ENCODE measurements around the gene TPM1. TPM values are rescaled to one million over a fixed set of nuclear protein-coding genes. Genes with fewer than 3 reads are reported as not detected.

TPM1 gene
- total and polyA plus RNA-seq, 8 donors = 196 to 681 (median 587) TPM

DNA sequence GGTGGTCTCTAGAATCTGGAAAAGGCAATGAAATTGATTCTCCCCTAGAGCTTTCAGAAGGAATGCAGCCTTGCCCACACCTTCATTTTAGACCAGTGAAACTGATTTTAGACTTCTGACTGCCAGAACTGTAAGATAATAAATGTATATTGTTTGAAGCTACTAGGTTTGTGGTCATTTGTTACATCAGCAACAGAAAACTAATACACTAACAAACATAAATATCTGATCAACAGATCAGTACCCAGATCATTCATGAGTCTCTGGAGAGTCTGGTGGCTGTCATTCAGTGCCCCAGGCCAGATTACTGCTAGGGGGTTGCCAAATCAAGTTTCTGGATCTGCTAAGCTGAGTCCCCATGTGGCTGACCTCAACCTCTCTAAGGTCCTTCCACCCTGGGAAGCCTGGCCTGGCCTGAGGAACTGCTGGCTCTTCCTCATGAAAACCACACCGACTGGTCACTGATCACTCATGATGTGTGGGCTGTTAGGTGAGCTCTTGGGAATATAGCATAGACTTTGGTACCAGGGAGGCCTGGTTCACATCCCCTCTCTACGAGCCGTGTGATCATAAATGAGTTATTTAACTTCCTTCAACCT, 68.0 kb downstream of the TPM1 start:
- intact Hi-C loops (cut with DNase I) = no loop called here
- no peak for ATAC-seq
- Histone ChIP-seq H3K27me3 (no peaks in the 10 kb centered on the region), H3K4me1 (no peaks in the 10 kb centered on the region), H3K4me3 (no peak overlapping the region), H3K27ac (no peak overlapping the region), H3K9me3 (no peaks in the 10 kb centered on the region), H3K36me3 (no peaks in the 10 kb centered on the region)
- no peak for TF ChIP-seq CTCF (IDR thresholded peaks at IDR 0.05)
- DNase-seq = peak in 1 of 4 donors; percentile 6

DNA sequence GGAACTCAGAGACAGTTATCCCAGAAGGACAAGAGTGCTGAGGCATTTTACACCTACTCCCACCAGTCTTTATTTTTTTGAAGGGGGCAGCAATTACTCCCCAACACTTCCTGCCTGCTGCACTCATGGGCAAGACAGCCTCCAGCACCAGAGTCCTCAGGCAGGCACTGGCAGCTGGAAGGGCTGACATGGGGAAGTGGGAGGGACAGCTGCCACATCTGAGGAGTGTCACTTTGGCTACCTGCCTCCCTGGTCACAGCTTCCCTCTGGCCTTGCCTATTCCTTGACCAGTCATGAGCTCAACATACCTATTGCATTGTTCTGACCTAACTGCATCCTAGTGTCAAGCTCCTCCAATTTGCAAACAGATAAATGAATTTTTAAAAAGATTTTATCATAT, 68.9 kb downstream of the TPM1 start:
- intact Hi-C loops (cut with DNase I) = no loop called here

DNA sequence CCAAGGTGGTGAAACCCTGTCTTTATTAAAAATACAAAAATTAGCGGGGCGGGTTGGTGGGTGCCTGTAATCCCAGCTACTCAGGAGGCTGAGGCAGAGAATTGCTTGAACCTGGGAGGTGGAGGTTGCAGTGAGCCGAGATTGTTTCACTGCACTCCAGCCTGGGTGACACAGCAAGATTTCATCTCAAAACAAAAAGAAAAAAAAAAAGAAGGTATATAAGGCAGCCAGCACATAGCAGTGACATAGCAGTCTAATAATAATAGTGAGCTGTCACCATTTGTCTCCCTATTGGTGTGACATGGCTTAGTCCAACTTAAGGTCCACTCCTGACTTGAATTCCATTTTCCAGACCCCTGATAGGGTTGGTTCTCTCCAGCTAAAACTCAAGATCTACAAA, 70.3 kb downstream of the TPM1 start:
- intact Hi-C loops (cut with DNase I) = no loop called here
- H3K4me3 ChIP-seq = no peak overlapping the region
- TF ChIP-seq CTCF (IDR thresholded peaks at IDR 0.05) = no peak
- H3K4me1 ChIP-seq = no peaks in the 10 kb centered on the region
- no peaks in the 10 kb centered on the region for H3K27me3 ChIP-seq
- no peak overlapping the region for H3K27ac ChIP-seq
- ATAC-seq (no peak), DNase-seq (no peak)
- no peaks in the 10 kb centered on the region for H3K36me3 ChIP-seq
- H3K9me3 ChIP-seq = no peaks in the 10 kb centered on the region

More for the DNA sequence above, 68.9 kb downstream of the TPM1 start:
- TF ChIP-seq CTCF (IDR thresholded peaks at IDR 0.05) = no peak
- no peaks in the 10 kb centered on the region for H3K27me3 ChIP-seq
- H3K4me1 ChIP-seq = no peaks in the 10 kb centered on the region
- H3K9me3 ChIP-seq = no peaks in the 10 kb centered on the region
- no peak for ATAC-seq
- H3K27ac ChIP-seq = no peak overlapping the region
- no peaks in the 10 kb centered on the region for H3K36me3 ChIP-seq
- H3K4me3 ChIP-seq = no peak overlapping the region
- DNase-seq = no peak

DNA sequence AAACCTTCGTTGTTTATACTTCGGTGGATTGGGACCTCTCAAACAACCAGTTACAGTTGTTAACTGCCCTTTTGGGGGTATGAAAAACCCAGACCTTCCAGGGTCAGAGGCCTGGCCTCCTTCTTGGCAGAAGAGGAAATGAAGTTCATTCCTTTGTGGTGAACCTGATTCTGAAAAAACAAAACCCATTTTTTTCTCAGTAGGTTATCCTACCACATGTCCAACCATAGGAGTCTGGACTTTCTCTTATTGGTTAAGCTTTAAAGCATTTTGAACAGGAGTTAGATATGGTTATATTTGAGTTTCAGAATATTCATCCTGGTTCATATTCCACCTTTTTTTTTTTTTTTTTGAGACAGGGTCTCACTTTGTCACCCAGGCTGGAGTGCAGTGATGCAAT, 71.9 kb downstream of the TPM1 start:
- DNase-seq = no peak
- ATAC-seq = no peak
- TF ChIP-seq CTCF (IDR thresholded peaks at IDR 0.05) = no peak
- H3K4me3 ChIP-seq = no peak overlapping the region
- no peaks in the 10 kb centered on the region for H3K27me3 ChIP-seq
- no peaks in the 10 kb centered on the region for H3K4me1 ChIP-seq
- intact Hi-C loops (cut with DNase I) = no loop called here
- H3K36me3 ChIP-seq = no peaks in the 10 kb centered on the region
- no peak overlapping the region for H3K27ac ChIP-seq
- peaks cover 0 to 5% of the 10 kb centered on the region in 2 donors for H3K9me3 ChIP-seq

Other genes with a start within 250 kb of the TPM1 start
- 10 to 100 TPM; 28.4 to 41.8 TPM for gene LACTB, start 79.1 kb downstream of the TPM1 start, total RNA-seq
- 10 to 100 TPM; 17.9 to 20.8 (median 19.0) TPM for gene LACTB, start 79.1 kb downstream of the TPM1 start, polyA plus RNA-seq (ENCODE audit: insufficient read length in 6 of 6)
- gene RPS27L, start 114.7 kb downstream of the TPM1 start, total RNA-seq = 100 to 1,000 TPM; 158 to 242 TPM
- gene RPS27L, start 114.7 kb downstream of the TPM1 start, polyA plus RNA-seq (ENCODE audit: insufficient read length in 6 of 6) = 10 to 100 TPM; 74.8 to 93.6 (median 80.6) TPM
- 10 to 100 TPM; 45.1 to 60.2 TPM for gene RAB8B, start 146.9 kb downstream of the TPM1 start, total RNA-seq
- gene RAB8B, start 146.9 kb downstream of the TPM1 start, polyA plus RNA-seq (ENCODE audit: insufficient read length in 6 of 6) = 10 to 100 TPM; 45.1 to 62.2 (median 57.2) TPM
- 10 to 100 TPM; 24.0 to 32.2 TPM for gene APH1B, start 234.9 kb downstream of the TPM1 start, total RNA-seq
- 10 to 100 TPM; 26.3 to 30.3 (median 29.4) TPM for gene APH1B, start 234.9 kb downstream of the TPM1 start, polyA plus RNA-seq (ENCODE audit: insufficient read length in 6 of 6)

All from left lung (tissue), 10 donors.